Adrenal gland (tissue), 5 donors: ENCODE results near the gene UHRF1.

Experiments used
- POLR2A ChIP-seq, 2 donors: fragments of 450-650 bp; IDR thresholded peaks; one replicate each; pipeline ENCODE4 v1.6.1; 2017; ENCODE audit warnings: antibody characterized with exemption in 2 of 2, mild to moderate bottlenecking in 2 of 2, moderate library complexity in 1 of 2
- TF ChIP-seq, protein P1 (sequence below), 6 experiments: fragments of 450-650 bp in 4 of 6; fragments of 200-600 bp in 2 of 6; sonication (generic) in 1 of 6; IDR thresholded peaks; 1 replicate in 5 of 6; 2 replicates in 1 of 6; pipeline versions ENCODE4 v1.5.1 to v1.8.0; 2016 to 2021; ENCODE audit warnings: antibody characterized with exemption in 6 of 6, mild to moderate bottlenecking in 2 of 6, moderate library complexity in 1 of 6
- donor health status: DM: no; HTN: no; CAD: no.

DNA sequence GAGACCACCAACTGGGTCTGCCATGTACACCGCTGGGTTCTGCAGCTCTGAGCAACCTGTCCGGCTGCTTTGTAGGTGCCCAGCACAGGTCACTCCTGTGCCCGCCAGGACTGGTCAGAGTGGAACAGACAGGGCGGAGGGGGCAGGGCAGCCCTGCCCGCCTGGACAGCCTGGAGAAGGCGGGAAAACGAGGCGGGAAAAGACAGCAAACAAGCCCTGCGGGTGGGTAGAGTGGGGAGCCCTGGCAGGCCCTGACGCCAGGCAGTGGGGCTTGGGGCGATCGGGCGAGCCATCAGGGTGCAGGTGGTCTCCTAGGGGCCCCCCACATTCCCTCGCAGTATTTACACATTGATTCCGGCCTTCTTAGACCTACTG, 533 bp upstream of the UHRF1 start:
- no peak for TF ChIP-seq POLR2A (IDR thresholded peaks at IDR 0.05)
- TF ChIP-seq, protein P1, sequence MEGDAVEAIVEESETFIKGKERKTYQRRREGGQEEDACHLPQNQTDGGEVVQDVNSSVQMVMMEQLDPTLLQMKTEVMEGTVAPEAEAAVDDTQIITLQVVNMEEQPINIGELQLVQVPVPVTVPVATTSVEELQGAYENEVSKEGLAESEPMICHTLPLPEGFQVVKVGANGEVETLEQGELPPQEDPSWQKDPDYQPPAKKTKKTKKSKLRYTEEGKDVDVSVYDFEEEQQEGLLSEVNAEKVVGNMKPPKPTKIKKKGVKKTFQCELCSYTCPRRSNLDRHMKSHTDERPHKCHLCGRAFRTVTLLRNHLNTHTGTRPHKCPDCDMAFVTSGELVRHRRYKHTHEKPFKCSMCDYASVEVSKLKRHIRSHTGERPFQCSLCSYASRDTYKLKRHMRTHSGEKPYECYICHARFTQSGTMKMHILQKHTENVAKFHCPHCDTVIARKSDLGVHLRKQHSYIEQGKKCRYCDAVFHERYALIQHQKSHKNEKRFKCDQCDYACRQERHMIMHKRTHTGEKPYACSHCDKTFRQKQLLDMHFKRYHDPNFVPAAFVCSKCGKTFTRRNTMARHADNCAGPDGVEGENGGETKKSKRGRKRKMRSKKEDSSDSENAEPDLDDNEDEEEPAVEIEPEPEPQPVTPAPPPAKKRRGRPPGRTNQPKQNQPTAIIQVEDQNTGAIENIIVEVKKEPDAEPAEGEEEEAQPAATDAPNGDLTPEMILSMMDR (IDR thresholded peaks at IDR 0.05) = no peak
